Measurements from ENCODE around the gene TREX2.

DNA sequence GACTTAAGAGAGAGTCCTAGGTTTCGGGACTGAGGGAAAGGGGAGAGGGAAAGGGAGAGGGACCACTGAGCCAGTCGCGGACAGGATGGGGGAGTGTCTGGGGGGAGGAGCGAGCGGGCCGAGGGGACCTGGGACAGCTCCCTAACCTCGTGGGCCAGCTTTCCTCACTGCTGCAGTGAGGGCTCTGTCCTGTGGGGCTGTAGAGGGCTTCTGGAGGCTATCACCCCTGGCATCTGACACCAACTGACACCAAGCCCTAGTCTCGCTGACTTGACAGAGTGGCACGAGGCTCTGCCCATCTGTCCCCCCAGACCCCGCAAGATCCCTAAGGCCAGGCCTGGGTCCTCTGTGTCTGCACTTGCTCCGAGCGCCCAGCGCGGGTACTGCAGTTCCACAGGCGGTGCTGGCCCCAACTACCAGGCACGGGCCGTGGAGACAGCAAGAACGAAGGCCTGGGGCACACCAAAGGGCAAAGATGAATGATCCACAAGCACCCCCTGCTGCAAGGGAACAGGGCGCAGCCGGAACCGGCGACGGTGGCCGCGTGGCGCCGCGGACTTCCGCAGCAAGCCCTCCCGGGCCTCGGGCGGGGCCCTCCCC lies 24.1 kb upstream of the TREX2 start:
- TF ChIP-seq, protein P1, sequence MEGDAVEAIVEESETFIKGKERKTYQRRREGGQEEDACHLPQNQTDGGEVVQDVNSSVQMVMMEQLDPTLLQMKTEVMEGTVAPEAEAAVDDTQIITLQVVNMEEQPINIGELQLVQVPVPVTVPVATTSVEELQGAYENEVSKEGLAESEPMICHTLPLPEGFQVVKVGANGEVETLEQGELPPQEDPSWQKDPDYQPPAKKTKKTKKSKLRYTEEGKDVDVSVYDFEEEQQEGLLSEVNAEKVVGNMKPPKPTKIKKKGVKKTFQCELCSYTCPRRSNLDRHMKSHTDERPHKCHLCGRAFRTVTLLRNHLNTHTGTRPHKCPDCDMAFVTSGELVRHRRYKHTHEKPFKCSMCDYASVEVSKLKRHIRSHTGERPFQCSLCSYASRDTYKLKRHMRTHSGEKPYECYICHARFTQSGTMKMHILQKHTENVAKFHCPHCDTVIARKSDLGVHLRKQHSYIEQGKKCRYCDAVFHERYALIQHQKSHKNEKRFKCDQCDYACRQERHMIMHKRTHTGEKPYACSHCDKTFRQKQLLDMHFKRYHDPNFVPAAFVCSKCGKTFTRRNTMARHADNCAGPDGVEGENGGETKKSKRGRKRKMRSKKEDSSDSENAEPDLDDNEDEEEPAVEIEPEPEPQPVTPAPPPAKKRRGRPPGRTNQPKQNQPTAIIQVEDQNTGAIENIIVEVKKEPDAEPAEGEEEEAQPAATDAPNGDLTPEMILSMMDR (IDR thresholded peaks at IDR 0.05), result peak in 4 of 6 experiments; percentile 11 to 48 (median 22)
- no peak for TF ChIP-seq POLR2A (IDR thresholded peaks at IDR 0.05)
